GM19397 (cell line): ENCODE results near the gene MCUB.
"Not testable (repeated sequence)": the region's sequence is repeated elsewhere in the genome, so short reads cannot be mapped to it uniquely, and the experiment has no call there.

Experiments
- ATAC-seq: cut with Tn5 transposase; IDR thresholded peaks from one replicate; pipeline ENCODE4 v1.9.1; 2021; ENCODE audit warnings: mild to moderate bottlenecking, moderate library complexity; ENCODE audit not compliant: unreplicated experiment

Gene MCUB, protein sequence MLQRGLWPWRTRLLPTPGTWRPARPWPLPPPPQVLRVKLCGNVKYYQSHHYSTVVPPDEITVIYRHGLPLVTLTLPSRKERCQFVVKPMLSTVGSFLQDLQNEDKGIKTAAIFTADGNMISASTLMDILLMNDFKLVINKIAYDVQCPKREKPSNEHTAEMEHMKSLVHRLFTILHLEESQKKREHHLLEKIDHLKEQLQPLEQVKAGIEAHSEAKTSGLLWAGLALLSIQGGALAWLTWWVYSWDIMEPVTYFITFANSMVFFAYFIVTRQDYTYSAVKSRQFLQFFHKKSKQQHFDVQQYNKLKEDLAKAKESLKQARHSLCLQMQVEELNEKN

DNA sequence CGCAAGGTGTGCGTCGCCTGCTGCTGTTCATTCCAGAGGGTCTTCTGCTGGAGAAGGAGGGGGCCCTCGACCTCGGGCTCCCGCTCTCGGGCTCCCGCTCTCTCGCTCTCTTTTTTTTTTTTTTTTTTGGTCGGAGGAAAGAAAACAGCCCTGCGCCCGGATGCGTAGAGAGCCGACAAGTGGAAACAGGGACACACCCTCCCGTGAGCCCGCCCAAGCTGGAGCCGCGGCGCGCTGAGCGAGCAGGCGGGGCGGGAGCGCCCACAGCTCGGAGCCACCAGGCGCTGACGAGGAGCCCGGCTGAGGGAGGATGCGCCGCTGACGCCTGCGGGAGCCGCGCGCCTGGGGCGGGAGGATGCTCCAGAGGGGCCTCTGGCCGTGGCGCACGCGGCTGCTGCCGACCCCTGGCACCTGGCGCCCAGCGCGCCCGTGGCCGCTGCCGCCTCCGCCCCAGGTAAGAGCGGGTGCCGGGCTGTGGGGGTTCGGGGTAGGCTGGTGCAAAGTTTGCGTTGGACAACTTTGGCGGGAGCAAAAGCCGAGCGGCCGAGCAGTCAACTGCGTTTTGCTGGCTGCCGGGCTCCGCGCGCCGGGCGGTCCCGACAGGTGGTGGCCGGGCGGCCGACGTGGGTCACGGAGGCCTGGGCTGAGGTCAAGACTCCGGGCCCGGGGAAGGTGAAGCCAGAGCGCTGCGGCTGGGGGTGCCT lies at the start of gene MCUB:
Gene MCUB (plus strand): TSS at position 264 of the 704 bp plus-strand sequence. CDS start 92 bp downstream, at position 356.
- ATAC-seq, result peak; percentile 91

GRCh38 chr4:109510687-109511086 lies 49.4 kb upstream of the MCUB start:
- ATAC-seq, result no peak

DNA sequence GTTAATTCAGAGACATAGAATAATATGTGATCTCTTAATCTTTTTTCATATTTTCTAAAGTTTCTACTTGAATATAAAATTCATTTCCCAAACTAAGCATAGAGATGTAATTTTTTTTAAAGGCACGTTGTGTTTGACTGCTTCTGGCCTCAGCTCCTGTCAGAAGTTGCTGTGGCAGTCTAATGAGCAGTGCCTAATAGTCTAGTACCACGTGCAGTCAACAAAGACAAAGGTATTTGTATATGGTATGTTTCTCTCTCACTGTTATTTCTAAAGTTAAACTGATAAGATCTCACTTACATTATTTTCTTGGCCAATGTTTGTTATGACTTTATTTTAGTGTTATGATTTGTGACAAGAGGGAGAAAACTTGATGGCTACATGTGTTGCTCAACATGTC lies 48.6 kb upstream of the MCUB start:
- no peak for ATAC-seq

GRCh38 chr4:109513368-109513767 lies 46.7 kb upstream of the MCUB start:
- ATAC-seq, result not testable (repeated sequence)

DNA sequence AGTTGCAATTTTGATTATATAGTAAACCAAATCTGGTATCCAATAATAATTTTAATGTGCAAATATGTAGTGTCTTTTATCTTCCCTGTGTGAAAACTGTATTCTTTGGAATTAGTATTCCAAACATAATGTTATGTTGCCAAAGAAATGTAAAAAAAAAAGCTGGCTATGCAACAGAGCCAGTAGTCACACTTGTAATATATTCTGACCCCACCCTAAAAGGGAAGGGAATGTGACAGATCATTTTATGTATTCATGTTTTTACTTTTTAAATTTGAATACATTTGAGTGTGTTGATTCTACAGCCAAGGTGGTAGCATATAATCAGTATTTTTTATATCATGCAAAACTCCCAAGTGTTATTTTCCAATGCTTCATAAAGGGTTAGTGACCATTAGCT lies 27.9 kb upstream of the MCUB start:
- ATAC-seq, result no peak

- ATAC-seq, result no peak
Observed at GRCh38 chr4:109545401-109545800, 14.6 kb upstream of the MCUB start.

DNA sequence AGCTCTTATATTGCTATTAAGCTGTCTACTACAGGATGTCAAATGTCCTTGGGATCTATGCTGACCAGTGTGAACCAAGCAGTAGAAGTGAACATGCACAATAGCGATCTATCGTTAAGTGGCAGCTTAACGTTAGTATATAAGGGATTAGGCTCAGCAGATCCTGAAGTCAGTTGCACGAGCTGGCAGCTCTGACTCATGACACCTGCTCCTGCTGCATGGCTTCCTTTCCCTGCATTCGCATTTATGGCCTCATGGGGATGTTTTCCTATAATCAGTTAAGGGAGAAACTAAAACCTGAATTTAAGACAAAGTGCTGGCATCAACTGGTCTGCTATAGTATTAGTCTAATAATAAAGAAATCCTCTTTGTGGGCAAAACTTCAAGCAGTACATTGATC lies 12.7 kb upstream of the MCUB start:
- no peak for ATAC-seq

DNA sequence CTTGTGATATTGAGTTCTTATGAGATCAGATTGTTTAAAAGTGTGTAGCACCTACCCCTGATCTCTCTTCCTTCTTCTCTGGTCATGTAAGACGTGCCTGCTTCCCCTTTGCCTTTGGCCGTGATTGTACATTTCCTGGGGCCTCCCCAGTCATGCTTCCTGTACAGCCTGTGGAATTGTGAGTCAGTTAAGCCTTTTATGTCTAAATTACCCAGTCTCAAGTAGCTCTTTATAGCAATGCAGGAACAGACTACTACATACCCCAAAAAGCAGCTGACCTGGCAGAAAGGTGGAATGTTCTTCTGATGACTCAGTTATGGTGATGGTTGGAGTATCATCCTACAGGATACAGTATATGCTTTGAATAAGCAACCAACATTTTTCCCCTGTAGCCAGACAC lies 11.4 kb upstream of the MCUB start:
- no peak for ATAC-seq

- no peak for ATAC-seq
Observed at GRCh38 chr4:109552237-109552636, 7.8 kb upstream of the MCUB start.

DNA sequence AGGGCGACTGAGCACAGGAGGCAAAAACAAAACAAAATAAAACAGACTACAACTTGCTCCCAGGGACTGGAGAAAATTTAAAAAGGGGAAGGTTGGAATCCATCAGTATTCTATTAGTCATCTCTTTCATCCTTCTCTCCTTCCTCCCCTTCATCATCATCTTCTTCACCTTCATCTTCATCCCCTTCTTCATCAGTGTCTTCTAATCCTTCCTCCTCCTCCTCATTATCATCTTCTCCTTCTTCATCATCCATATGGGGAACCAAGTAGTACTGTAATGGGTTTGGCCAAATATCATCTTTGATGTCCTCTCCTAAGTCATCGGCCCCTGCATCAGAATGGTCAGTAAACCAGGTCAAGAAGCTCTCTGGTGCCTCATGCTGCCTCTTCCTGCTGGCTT lies 6.9 kb upstream of the MCUB start:
- no peak for ATAC-seq

DNA sequence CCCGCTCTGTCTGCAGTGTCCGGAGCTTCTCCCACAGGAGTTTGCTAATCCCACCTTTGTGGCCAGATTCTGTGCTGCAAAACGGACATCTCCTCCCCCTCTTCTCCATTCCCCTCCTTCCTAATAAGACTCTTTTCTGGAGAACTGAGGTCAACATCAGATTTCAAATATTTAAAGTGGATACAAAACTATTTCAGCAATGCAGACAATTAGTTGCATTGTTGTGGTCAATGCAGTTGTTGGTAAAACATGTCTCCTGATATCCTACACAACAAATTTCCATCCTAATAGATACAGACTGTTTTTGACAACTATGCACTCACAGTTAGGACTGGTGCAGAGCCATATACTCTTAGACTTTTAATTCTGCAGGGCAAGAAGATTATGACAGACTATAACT lies 5.1 kb upstream of the MCUB start:
- ATAC-seq, result no peak

GRCh38 chr4:109557433-109557832 lies 2.6 kb upstream of the MCUB start:
- ATAC-seq, result no peak

- not testable (repeated sequence) for ATAC-seq
Observed at GRCh38 chr4:109558095-109558494, 2.0 kb upstream of the MCUB start.

DNA sequence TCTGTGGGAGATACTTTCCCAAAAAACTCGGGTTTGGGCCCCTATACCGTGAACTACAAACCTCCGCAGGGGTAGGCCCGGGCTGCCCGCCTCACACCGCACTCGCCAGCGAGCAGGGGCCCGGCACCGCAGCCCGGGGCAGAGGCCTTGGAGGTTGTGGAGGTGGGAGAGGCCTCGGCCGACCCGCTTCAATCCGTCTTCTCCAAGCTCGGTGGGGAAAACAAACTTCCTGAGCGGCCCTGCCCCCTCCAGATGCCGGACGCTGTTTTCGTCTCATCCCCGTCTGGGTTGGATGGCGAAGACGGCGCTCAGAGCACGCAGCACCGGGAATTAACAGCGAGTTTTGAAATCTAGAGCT lies 442 bp upstream of the MCUB start:
- ATAC-seq, result peak; percentile 23

DNA sequence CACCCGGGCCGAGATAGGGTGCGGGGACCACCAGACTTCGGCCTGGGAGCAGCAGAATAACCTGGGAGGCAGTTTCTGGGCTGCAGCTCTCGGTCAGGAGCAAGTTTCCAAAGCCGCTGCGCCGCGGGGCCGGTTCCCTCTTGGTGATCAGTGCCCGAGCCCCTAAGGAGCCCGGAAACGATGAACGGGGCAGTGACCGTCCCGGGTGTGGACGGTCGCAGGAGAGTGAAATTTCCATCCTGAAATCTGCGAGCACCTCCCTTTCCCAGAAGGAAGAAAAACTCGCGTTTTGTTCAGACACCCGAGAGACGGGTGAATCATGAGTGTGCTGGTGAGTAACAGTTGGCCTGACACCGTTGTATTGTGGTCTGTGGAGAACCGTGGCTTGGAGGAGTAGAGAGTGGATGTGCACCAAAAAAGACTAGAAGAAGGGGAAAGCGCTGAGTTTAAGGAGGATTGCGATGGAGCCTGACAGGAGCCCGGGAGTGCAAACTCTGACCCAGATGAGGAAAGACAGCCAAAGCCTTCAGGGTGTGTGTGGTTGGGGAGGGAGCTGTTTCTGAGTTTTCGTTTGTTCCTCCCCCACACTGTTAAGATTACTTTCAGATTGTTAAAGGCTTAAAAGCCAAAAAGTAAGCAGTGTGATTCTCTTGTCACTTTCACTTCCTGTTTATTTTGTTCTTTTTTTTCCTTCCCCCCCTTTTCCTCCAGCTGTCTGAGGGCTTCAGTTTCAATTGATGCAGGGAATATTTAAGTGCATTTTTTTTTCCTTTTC lies 828 bp downstream of the MCUB start:
- ATAC-seq, result peak; percentile 57

GRCh38 chr4:109562457-109563239 lies 2.6 kb downstream of the MCUB start:
- no peak for ATAC-seq

DNA sequence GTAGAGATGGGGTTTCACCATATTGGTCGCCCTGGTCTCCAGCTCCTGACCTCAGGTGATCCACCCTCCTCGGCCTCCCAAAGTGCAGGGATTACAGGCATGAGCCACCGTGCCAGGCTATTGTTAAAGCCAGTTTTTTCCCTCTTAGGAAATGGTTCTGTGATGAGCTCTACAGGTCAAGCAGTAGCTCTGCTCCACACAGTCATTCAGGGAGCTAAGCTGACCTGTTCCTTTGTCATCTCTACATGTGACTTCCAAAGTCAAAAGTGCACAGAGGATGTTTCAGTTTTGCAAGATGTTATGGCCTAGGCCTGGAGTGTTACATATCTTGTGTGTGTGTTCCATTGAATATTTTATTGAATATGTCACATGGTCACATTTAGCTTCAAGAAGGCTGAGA lies 11.4 kb downstream of the MCUB start:
- ATAC-seq, result no peak

DNA sequence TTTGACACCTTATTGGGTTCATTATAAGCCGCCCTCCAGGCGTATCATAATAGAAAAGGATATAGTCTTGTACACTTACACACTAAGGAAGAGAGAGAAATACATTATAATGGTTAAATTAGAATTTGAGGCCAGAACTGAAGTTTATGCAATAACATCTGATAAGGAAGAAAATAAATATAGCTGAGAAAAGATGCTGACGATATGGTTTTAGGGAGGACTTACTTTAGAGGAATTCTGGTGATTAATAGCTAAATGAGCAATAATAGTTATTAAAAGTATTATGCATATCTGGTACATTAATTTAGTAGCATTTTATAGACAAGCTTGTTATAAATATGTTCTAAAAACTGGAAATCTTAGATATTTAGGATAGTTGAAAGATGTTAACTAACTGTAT lies 12.1 kb downstream of the MCUB start:
- no peak for ATAC-seq

- no peak for ATAC-seq
Observed at GRCh38 chr4:109574443-109574850, 14.4 kb downstream of the MCUB start.

DNA sequence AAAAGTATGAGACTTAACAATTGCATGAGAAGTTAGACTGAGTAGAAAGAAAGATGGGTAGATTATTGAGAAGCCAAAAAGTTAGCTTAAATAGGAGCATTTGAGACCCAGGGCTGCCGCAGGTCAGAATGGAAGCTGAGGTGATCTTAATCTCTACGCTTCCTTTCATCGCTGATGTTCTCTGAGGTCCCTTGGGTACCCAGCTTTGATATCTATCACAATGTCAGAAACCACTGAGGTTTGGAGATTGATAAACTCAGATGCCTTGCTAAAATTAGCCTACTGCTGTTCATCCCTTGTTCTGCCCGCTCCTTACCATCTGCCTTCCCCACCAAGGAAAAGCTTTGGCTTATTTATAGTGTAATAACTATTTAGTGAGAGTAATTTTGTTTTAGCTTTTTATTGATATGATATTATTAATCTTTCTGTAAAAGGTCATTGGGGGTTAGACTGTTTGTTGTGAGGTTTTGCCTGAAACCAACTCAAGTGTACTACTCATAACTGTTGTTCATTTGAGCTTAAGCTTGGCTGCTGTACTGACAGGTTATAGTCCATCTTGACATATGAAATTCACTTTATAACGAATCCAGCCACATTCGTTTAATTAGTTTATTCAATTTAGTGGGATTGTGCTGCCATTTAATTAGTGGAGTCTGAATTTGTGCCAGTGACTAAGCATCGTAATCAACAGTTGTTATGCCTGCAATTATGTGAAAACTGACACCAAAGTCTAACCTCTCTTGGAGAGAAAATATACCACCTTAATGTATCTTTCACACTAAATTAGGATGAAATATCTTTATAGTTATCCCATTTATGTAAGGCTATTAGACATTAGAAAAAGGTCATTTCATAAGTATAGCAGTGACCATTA lies 15.1 kb downstream of the MCUB start:
- no peak for ATAC-seq
